GM12878 (cell line): Measurements from ENCODE around the gene ZP4. TPM values are rescaled to one million over a fixed set of nuclear protein-coding genes. Genes with fewer than 3 reads are reported as not detected.
A peak's percentile ranks its signal among the peaks of the same experiment; 100 is the strongest.

Experiments
- ATAC-seq: fragments of 200-7000 bp; cut with Tn5 transposase; 3 replicates; pipeline ENCODE4 v1.9.1; 2020; ENCODE audit warnings: mild to moderate bottlenecking, moderate library complexity
- BruUV-seq: library from RNA; stranded (reverse); fragments of 400-500 nt; replicated peaks from 2 replicates; lab custom pipeline; 2021; lab: Mats Ljungman, UMichigan
- CTCF ChIA-PET: fragments of 300-600 bp; sonication (Branson Sonifier 250); formaldehyde crosslinking; extraction: SDS; loops from one replicate; lab custom pipeline; 2021; ENCODE audit warnings: inconsistent platforms; lab: Yijun Ruan, JAX
- POLR2A ChIA-PET: fragments of 350-600 bp; formaldehyde crosslinking; extraction: SDS; loops from one replicate; lab custom pipeline; 2021; ENCODE audit warnings: inconsistent platforms; lab: Charles Lee
- RAD21 ChIA-PET: fragments of 300-600 bp; sonication (Branson Sonifier 250); formaldehyde crosslinking; loops from one replicate; lab custom pipeline; 2023; ENCODE audit warnings: antibody characterized with exemption; ENCODE audit not compliant: unreplicated experiment; lab: Charles Lee
- SMC1A ChIA-PET: fragments of 300-600 bp; sonication (Branson Sonifier 250); formaldehyde crosslinking; loops from one replicate; lab custom pipeline; 2023; ENCODE audit not compliant: unreplicated experiment, uncharacterized antibody; lab: Charles Lee
- DNase-seq: peaks from one replicate; pipeline ENCODE4 v3.0.0-alpha.2; 2011; ENCODE audit warnings: low read depth, low spot score
- FAIRE-seq: peaks from 3 replicates; lab custom pipeline; 2011; peaks lifted over from hg19 to GRCh38; lab: Jason Lieb, UNC
- H2AFZ ChIP-seq: 2 replicates; pipeline ENCODE4 v1.6.0; 2011; ENCODE audit warnings: low read depth, low read length, control low read depth; ENCODE audit not compliant: control insufficient read depth
- H3K27ac ChIP-seq: 2 replicates; pipeline ENCODE4 v1.5.1; 2011; ENCODE audit warnings: control low read depth; ENCODE audit not compliant: control insufficient read depth, insufficient read depth
- H3K27me3 ChIP-seq, 2 experiments: replicated peaks in 1 of 2; 2 replicates each; pipeline versions ENCODE4 v1.6.0 to v1.6.1; 2011; ENCODE audit warnings: low read length in 1 of 2; ENCODE audit not compliant: control insufficient read depth in 2 of 2, insufficient read depth in 2 of 2
- H3K36me3 ChIP-seq, 2 experiments: 2 replicates each; pipeline ENCODE4 v1.5.1; 2011; ENCODE audit warnings: low read length in 1 of 2; ENCODE audit not compliant: control insufficient read depth in 2 of 2, insufficient read depth in 2 of 2
- H3K4me1 ChIP-seq: 2 replicates; pipeline ENCODE4 v1.6.1; 2011; ENCODE audit warnings: mild to moderate bottlenecking, low read length, moderate library complexity, mixed read lengths; ENCODE audit not compliant: control insufficient read depth, insufficient read depth
- H3K4me2 ChIP-seq: 2 replicates; pipeline ENCODE4 v1.6.0; 2011; ENCODE audit warnings: control low read depth; ENCODE audit not compliant: control insufficient read depth, insufficient read depth
- H3K4me3 ChIP-seq: fragments of 200-600 bp; sonication (generic); 2 replicates; pipeline ENCODE4 v1.5.1; 2016
- H3K79me2 ChIP-seq: 2 replicates; pipeline ENCODE4 v1.6.0; 2011; ENCODE audit warnings: low read length; ENCODE audit not compliant: control insufficient read depth, insufficient read depth
- H3K9ac ChIP-seq: 2 replicates; pipeline ENCODE4 v1.8.0; 2011; ENCODE audit warnings: low read length, control low read depth, mixed read lengths; ENCODE audit not compliant: control insufficient read depth, insufficient read depth
- H3K9me3 ChIP-seq: replicated peaks from 3 replicates; pipeline ENCODE4 v1.5.1; 2011; ENCODE audit warnings: mild to moderate bottlenecking, low read length; ENCODE audit not compliant: control insufficient read depth, insufficient read depth
- H4K20me1 ChIP-seq: 2 replicates; pipeline ENCODE4 v1.6.0; 2011; ENCODE audit not compliant: control insufficient read depth, insufficient read depth
- BCL11A ChIP-seq: IDR thresholded peaks from 2 replicates; pipeline ENCODE4 v1.6.1; 2011; ENCODE audit warnings: low read depth, low read length
- CBFB ChIP-seq: IDR thresholded peaks from 2 replicates; pipeline ENCODE4 v1.6.1; 2016; ENCODE audit warnings: antibody characterized with exemption, low read depth
- CBX5 ChIP-seq: sonication (generic); IDR thresholded peaks from 2 replicates; pipeline ENCODE4 v1.6.1; 2016; ENCODE audit warnings: low read depth, moderate library complexity, mild to moderate bottlenecking, inconsistent platforms
- CHD1 ChIP-seq: IDR thresholded peaks from 2 replicates; pipeline ENCODE4 v1.6.1; 2012; ENCODE audit warnings: low read depth, low read length, improper control_type of control experiment
- EGR1 ChIP-seq, 2 experiments: IDR thresholded peaks; 1 replicate in 1 of 2; 2 replicates in 1 of 2; pipeline ENCODE4 v1.6.1; 2011 to 2012; ENCODE audit warnings: low read depth in 2 of 2, low read length in 2 of 2, borderline replicate concordance in 1 of 2, mild to moderate bottlenecking in 1 of 2, moderate library complexity in 1 of 2
- ETV6 ChIP-seq, 2 experiments: fragments of 450-650 bp in 1 of 2; IDR thresholded peaks in 1 of 2; conservative IDR thresholded peaks in 1 of 2; 2 replicates each; pipeline ENCODE4 v1.6.1; 2014; ENCODE audit warnings: antibody characterized with exemption in 1 of 2, borderline replicate concordance in 1 of 2, low read depth in 1 of 2, mild to moderate bottlenecking in 1 of 2, moderate library complexity in 1 of 2
- GATAD2B ChIP-seq: fragments of 450-650 bp; conservative IDR thresholded peaks from 2 replicates; pipeline ENCODE4 v1.6.1; 2017; ENCODE audit warnings: low read depth, mild to moderate bottlenecking, moderate library complexity
- KLF5 ChIP-seq: fragments of 450-650 bp; IDR thresholded peaks from 2 replicates; pipeline ENCODE4 v1.6.1; 2014; ENCODE audit warnings: mild to moderate bottlenecking; ENCODE audit not compliant: partially characterized antibody
- MEF2B ChIP-seq: fragments of 450-650 bp; IDR thresholded peaks from 2 replicates; pipeline ENCODE4 v1.6.1; 2018; ENCODE audit warnings: mild to moderate bottlenecking, moderate library complexity; ENCODE audit not compliant: partially characterized antibody, poor library complexity, severe bottlenecking
- NFYA ChIP-seq: IDR thresholded peaks from 2 replicates; pipeline ENCODE4 v1.6.1; 2011; ENCODE audit warnings: low read depth, mild to moderate bottlenecking, low read length, improper control_type of control experiment, borderline replicate concordance
- NR2C1 ChIP-seq: fragments of 450-650 bp; IDR thresholded peaks from 2 replicates; pipeline ENCODE4 v1.6.1; 2017; ENCODE audit warnings: antibody characterized with exemption, mild to moderate bottlenecking, moderate library complexity
- SIN3A ChIP-seq: IDR thresholded peaks from 2 replicates; pipeline ENCODE4 v1.6.1; 2012; ENCODE audit warnings: low read depth, low read length, improper control_type of control experiment
- TBL1XR1 ChIP-seq: IDR thresholded peaks from 2 replicates; pipeline ENCODE4 v1.6.1; 2012; ENCODE audit warnings: low read depth, low read length, improper control_type of control experiment
- TCF7 ChIP-seq: IDR thresholded peaks from 2 replicates; pipeline ENCODE4 v1.6.1; 2014; ENCODE audit warnings: antibody characterized with exemption, borderline replicate concordance
- YBX1 ChIP-seq: fragments of 450-650 bp; IDR thresholded peaks from 2 replicates; pipeline ENCODE4 v1.6.1; 2016; ENCODE audit warnings: antibody characterized with exemption
- ZNF207 ChIP-seq: fragments of 450-650 bp; IDR thresholded peaks from 2 replicates; pipeline ENCODE4 v1.6.1; 2014; ENCODE audit warnings: antibody characterized with exemption, mild to moderate bottlenecking, borderline replicate concordance
- WGBS: methylation state at CpG from one replicate; pipeline ENCODE4 v1.1.6; 2016; ENCODE audit warnings: low lambda C conversion rate; ENCODE audit not compliant: insufficient replicate concordance, insufficient coverage; ENCODE audit errors: missing lambda C conversion rate; 5-methylcytosine and 5-hydroxymethylcytosine counted together
- in situ Hi-C: fragments of 300-500 bp; cut with MboI; formaldehyde crosslinking; loops from 9 replicates; pipeline ENCODE4 v1.14.3; 2018; ENCODE audit warnings: mixed read lengths
- intact Hi-C: fragments of 100-400 bp; cut with micrococcal nuclease; formaldehyde crosslinking; loops from one replicate; pipeline ENCODE4 v1.14.2; 2022; ENCODE audit not compliant: unreplicated experiment
- polyA plus RNA-seq, 11 experiments: library from polyadenylated mRNA; depleted of rRNA in 4 of 11; unstranded in 6 of 11; stranded (reverse) in 5 of 11; fragments of >200 nt; fragmentation: Nextera tagmentation in 4 of 11; fragmentation: Illumina TruSeq in 1 of 11; extraction: Ambion mirVana in 4 of 11; extraction: Trizol in 1 of 11; gene quantifications; 1 replicate in 1 of 11; 2 replicates in 10 of 11; pipeline versions ENCODE4 v1.2.1 to v1.2.3, GENCODE V29; 2011 to 2016; ENCODE audit warnings: inconsistent platforms in 2 of 11, missing spikeins in 2 of 11, low read depth in 1 of 11
- total RNA-seq, 4 experiments: library from RNA; depleted of rRNA in 3 of 4; stranded (reverse); fragments of >200 nt in 3 of 4; fragmentation: Illumina TruSeq in 1 of 4; extraction: Trizol in 1 of 4; gene quantifications; 2 replicates each; pipeline versions ENCODE4 v1.2.1 to v1.2.3, GENCODE V29; 2013 to 2021
- TF ChIP-seq, protein P1 (sequence below): IDR thresholded peaks from 2 replicates; pipeline ENCODE4 v1.6.1; 2012; ENCODE audit warnings: improper control_type of control experiment, low read depth, low read length; ENCODE audit not compliant: insufficient replicate concordance
- TF ChIP-seq, protein P2 (sequence below): IDR thresholded peaks from 2 replicates; pipeline ENCODE4 v1.6.1; 2012; ENCODE audit warnings: low read depth, low read length, improper control_type of control experiment
- TF ChIP-seq, protein P3 (sequence below): IDR thresholded peaks from 2 replicates; pipeline ENCODE4 v1.6.1; 2011; ENCODE audit warnings: mild to moderate bottlenecking, low read depth, low read length, moderate library complexity; ENCODE audit not compliant: insufficient replicate concordance

The ZP4 gene
- total and polyA plus RNA-seq, 10 of the 15 experiments (the other 5 are each of a cell fraction or from before 2014, with no cell fraction given) = 0.23 TPM; not detected in 9

DNA sequence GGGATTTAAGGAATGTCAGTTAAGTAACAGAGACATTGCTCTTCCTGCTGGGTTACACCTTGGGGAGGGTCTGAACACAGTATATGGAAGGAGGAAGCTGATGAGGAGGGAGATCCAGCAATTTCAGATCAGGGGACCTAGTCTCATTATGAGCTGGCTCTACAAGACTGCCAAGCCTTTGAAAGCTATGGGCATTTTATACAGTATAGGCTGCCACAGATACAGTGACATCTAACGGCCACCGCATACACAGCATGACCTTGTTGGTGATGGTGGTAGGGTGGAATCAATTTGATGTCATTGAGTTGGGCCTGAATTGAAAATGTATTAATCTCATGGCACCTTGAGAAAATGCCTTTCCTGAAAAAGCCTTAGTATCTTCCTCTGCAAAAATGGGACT, 22.6 kb upstream of the ZP4 start:
- ChIA-PET CTCF (interaction anchor here (0.5 to 1.1 kb wide), 2 partner anchors 49 to 99 kb away, joined by 3 to 4 read pairs; no protein-coding TSS in a partner anchor), POLR2A (no interaction called here), RAD21 (no interaction called here), SMC1A (no interaction called here)
- H3K9me3 ChIP-seq = no peaks in the 10 kb centered on the region; the same call in 2 of the 3 replicates
- no peak overlapping the region for H3K9ac ChIP-seq
- no TSS peak for BruUV-seq
- DNase-seq = no peak
- 57% methylated on average over 2 of the region's 2 CpGs for WGBS
- intact Hi-C loops = no loop called here
- no peak overlapping the region for H3K4me3 ChIP-seq
- no peaks in the 10 kb centered on the region for H3K27me3 ChIP-seq
- no peak for FAIRE-seq
- no peak overlapping the region for H3K4me2 ChIP-seq
- in situ Hi-C loops = no loop called here
- peak; percentile 63 for ATAC-seq
- H3K4me1 ChIP-seq = no peaks in the 10 kb centered on the region
- no peaks in the 10 kb centered on the region for H4K20me1 ChIP-seq
- no peak overlapping the region for H3K27ac ChIP-seq
- H2AFZ ChIP-seq = no peak overlapping the region
- H3K36me3 ChIP-seq = no peaks in the 10 kb centered on the region
- no peaks in the 10 kb centered on the region for H3K79me2 ChIP-seq
- TF ChIP-seq, protein P1, sequence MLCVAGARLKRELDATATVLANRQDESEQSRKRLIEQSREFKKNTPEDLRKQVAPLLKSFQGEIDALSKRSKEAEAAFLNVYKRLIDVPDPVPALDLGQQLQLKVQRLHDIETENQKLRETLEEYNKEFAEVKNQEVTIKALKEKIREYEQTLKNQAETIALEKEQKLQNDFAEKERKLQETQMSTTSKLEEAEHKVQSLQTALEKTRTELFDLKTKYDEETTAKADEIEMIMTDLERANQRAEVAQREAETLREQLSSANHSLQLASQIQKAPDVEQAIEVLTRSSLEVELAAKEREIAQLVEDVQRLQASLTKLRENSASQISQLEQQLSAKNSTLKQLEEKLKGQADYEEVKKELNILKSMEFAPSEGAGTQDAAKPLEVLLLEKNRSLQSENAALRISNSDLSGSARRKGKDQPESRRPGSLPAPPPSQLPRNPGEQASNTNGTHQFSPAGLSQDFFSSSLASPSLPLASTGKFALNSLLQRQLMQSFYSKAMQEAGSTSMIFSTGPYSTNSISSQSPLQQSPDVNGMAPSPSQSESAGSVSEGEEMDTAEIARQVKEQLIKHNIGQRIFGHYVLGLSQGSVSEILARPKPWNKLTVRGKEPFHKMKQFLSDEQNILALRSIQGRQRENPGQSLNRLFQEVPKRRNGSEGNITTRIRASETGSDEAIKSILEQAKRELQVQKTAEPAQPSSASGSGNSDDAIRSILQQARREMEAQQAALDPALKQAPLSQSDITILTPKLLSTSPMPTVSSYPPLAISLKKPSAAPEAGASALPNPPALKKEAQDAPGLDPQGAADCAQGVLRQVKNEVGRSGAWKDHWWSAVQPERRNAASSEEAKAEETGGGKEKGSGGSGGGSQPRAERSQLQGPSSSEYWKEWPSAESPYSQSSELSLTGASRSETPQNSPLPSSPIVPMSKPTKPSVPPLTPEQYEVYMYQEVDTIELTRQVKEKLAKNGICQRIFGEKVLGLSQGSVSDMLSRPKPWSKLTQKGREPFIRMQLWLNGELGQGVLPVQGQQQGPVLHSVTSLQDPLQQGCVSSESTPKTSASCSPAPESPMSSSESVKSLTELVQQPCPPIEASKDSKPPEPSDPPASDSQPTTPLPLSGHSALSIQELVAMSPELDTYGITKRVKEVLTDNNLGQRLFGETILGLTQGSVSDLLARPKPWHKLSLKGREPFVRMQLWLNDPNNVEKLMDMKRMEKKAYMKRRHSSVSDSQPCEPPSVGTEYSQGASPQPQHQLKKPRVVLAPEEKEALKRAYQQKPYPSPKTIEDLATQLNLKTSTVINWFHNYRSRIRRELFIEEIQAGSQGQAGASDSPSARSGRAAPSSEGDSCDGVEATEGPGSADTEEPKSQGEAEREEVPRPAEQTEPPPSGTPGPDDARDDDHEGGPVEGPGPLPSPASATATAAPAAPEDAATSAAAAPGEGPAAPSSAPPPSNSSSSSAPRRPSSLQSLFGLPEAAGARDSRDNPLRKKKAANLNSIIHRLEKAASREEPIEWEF = no peak
- no peak for TF ChIP-seq CBFB
- no peak for TF ChIP-seq ZNF207
- no peak for TF ChIP-seq EGR1 (IDR thresholded peaks at IDR 0.05; ENCODE audit: borderline replicate concordance in 1 of 2, low read depth in 2 of 2, low read length in 2 of 2)
- TF ChIP-seq, protein P2, sequence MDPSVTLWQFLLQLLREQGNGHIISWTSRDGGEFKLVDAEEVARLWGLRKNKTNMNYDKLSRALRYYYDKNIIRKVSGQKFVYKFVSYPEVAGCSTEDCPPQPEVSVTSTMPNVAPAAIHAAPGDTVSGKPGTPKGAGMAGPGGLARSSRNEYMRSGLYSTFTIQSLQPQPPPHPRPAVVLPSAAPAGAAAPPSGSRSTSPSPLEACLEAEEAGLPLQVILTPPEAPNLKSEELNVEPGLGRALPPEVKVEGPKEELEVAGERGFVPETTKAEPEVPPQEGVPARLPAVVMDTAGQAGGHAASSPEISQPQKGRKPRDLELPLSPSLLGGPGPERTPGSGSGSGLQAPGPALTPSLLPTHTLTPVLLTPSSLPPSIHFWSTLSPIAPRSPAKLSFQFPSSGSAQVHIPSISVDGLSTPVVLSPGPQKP = no peak
- no peak for TF ChIP-seq CHD1
- TF ChIP-seq TBL1XR1 = no peak
- no peak for TF ChIP-seq BCL11A
- no peak for TF ChIP-seq CBX5
- no peak for TF ChIP-seq NR2C1
- no peak for TF ChIP-seq MEF2B
- no peak for TF ChIP-seq ETV6 (conservative IDR thresholded peaks at IDR 0.05 in 1 of 2, IDR thresholded peaks at IDR 0.05 in 1 of 2; ENCODE audit: borderline replicate concordance in 1 of 2, low read depth in 1 of 2)
- no peak for TF ChIP-seq KLF5
- no peak for TF ChIP-seq SIN3A
- TF ChIP-seq NFYA = no peak
- TF ChIP-seq, protein P3, sequence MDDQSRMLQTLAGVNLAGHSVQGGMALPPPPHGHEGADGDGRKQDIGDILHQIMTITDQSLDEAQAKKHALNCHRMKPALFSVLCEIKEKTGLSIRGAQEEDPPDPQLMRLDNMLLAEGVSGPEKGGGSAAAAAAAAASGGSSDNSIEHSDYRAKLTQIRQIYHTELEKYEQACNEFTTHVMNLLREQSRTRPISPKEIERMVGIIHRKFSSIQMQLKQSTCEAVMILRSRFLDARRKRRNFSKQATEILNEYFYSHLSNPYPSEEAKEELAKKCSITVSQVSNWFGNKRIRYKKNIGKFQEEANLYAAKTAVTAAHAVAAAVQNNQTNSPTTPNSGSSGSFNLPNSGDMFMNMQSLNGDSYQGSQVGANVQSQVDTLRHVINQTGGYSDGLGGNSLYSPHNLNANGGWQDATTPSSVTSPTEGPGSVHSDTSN = no peak
- no peak for TF ChIP-seq YBX1
- no peak for TF ChIP-seq GATAD2B
- TF ChIP-seq TCF7 = no peak
